ENCODE data around the gene RIMBP2.

Gene RIMBP2

GRCh38 chr12:130421896-130422295 lies 294.2 kb downstream of the RIMBP2 start:
- no peak for DNase-seq (ENCODE audit: low read depth in 2 of 2)

DNA sequence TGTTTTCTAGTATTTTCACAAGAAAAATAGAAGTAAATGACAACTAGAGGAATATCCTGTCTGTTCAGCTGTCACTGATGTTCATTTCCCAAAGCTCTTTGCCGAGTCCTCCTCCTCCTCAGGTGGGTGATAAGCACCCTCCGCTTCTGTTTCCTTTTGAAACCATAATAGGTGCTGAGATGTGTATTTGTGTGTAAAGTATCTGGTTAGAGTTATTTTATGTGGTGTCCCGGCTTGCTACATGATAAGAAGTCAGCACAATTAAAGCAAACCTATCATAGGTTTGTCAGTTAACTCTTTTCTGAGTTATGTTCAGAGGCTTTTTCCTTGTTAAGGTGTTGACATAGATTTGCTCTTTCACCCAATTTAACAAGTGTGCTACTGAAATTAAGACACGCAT lies 296.0 kb downstream of the RIMBP2 start:
- DNase-seq (ENCODE audit: low read depth in 2 of 2) = no peak

DNA sequence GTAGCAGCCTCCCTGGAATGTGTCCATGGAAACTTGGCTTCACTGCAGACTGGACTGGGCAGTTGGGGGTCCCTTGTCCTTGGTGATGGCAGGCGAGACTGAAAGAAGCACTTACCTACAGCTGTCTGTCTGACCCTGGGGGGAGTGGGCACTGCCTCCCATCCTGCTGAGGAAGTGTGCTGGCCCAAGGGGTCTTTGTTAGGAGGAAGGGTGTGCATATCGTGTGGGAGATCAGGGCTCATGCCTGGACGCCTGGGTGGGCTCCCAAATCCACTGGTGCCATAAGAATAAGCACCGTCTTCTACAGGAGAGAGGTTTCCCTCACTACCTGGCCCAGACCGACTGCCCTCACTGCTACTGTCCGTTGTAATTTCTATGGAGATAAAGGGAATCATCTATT lies 297.0 kb downstream of the RIMBP2 start:
- no peak for DNase-seq (ENCODE audit: low read depth in 2 of 2)

GRCh38 chr12:130418251-130418650 lies 297.8 kb downstream of the RIMBP2 start:
- DNase-seq (ENCODE audit: low read depth in 2 of 2) = no peak

- DNase-seq (ENCODE audit: low read depth in 2 of 2) = no peak
These were observed 301.7 kb downstream of the RIMBP2 start for GRCh38 chr12:130414381-130414780.

DNA sequence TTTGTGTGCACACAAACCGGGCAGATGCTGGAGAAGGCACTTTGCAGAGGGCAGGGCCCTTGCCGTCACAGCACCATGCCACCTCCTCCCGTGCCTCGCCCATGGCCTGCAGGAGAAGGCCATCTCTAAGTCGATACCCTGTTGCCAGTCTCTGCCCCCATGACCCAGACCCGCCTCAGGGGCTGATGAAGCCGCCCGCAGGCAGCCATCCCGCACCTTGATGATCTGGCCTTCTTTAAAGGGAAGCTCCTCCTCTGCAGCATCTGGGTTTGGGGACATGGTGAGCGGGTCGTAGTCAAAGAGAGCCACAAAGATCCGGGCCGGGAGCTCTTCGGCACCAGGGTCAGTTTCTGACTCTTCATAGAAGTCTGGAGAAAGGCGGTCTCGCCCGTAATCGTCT lies 302.2 kb downstream of the RIMBP2 start:
- no peak for DNase-seq (ENCODE audit: low read depth in 2 of 2)

GRCh38 chr12:130412384-130412783 lies 303.7 kb downstream of the RIMBP2 start:
- DNase-seq (ENCODE audit: low read depth in 2 of 2) = no peak

DNA sequence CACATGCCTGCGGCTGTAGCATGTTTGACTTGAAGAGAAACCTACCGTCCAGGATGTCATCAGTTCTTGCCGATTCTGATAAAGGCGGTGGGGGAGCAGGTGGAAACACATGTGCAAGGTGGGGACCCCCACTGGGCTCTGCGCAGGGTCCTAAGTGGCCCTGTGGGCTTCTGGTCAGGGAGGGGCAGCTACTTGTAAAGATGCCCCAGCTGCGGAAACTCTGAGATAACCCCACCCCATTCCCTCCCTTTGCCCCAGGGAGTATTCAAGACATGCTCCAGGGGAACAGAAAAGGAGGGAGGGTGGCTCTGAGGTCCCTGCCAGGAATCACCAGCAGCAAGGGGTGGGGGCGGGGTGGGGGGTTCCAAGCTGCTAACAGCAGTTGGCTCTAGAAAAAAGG lies 310.8 kb downstream of the RIMBP2 start:
- DNase-seq (ENCODE audit: low read depth in 2 of 2) = no peak

- no peak for DNase-seq (ENCODE audit: low read depth in 2 of 2)
These were observed 314.4 kb downstream of the RIMBP2 start for GRCh38 chr12:130401703-130402102.

DNA sequence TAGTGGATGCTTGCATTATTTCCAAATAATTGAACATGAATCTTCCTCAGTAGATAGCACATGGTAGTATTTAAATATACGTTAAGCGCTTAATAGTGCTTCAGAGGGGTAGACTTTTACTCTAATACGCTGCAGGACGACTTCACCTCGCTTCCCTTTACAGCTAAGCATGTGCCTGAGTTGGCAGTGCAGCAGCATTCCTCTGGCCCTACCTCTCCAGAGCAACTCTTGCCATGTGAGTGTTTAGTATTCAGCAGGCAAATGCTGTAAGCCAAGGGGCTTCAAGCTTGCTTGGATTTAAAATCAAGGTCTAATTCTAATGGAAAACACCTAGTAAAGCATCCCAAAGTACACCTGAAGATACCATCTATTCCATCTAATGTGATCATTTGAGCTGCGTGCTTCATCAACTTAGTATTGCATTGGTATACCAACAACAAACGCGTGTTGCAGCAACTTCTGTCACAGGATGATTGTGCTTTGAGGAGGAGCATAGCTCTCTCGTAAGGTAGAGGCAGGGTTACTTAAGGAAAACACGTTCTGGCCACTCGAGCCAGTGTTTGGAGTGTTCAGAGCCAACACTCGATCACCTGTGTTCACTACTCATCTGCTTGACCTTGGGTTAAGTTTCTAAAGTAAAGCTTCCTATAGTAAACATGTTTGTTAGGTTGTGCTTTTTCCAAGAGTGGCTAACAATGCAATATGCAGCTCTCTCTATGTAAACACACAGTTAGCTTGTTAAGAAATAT lies 317.8 kb downstream of the RIMBP2 start:
- DNase-seq (ENCODE audit: low read depth in 2 of 2) = no peak

GRCh38 chr12:130396667-130397066 lies 319.4 kb downstream of the RIMBP2 start:
- no peak for DNase-seq (ENCODE audit: low read depth in 2 of 2)

GRCh38 chr12:130394906-130395305 lies 321.2 kb downstream of the RIMBP2 start:
- DNase-seq (ENCODE audit: low read depth in 2 of 2) = no peak

DNA sequence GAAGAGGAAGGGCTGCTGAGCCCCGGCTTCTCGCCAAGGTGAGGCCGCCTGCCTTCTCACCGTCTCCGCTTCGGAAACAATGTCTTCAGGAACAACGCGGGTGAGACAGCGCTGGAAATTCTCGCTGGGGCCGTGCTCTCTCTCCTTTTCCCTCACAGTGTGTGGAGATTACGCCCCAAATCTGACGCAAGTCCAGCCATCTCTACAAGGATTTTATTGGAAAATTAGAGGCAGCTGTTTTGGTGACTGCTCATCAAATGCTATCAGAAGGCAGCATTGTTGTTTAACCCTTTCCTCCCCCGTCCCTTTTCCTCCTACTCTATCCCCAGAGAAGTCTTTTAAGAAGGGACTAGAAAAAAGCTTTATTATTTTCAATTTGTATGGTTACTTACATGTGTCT lies 324.9 kb downstream of the RIMBP2 start:
- DNase-seq (ENCODE audit: low read depth in 2 of 2) = no peak

DNA sequence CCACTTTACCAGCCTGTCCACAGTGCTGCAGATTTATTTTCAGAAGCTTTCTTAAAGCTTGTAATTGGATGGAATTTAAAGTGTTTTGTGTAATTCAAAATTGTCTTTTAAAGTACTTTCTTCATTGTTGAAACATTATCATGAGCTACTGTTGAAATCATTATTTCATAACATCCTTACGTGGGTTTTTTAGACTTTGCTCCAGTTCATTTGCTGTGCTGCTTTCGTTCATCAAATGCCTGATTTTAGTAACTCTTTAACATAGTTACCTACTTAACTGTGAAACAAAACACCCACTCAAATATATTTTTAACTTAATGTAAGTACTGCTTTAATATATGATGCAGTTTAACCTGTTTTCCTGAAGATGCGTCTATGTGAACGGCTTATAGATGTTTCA lies 330.9 kb downstream of the RIMBP2 start:
- DNase-seq (ENCODE audit: low read depth in 2 of 2) = no peak

- no peak for DNase-seq (ENCODE audit: low read depth in 2 of 2)
These were observed 331.9 kb downstream of the RIMBP2 start for GRCh38 chr12:130384234-130384633.

- DNase-seq (ENCODE audit: low read depth in 2 of 2) = no peak
These were observed 333.3 kb downstream of the RIMBP2 start for GRCh38 chr12:130382818-130383217.

GRCh38 chr12:130375296-130376287 lies 340.5 kb downstream of the RIMBP2 start:
- no peak for DNase-seq (ENCODE audit: low read depth in 2 of 2)

DNA sequence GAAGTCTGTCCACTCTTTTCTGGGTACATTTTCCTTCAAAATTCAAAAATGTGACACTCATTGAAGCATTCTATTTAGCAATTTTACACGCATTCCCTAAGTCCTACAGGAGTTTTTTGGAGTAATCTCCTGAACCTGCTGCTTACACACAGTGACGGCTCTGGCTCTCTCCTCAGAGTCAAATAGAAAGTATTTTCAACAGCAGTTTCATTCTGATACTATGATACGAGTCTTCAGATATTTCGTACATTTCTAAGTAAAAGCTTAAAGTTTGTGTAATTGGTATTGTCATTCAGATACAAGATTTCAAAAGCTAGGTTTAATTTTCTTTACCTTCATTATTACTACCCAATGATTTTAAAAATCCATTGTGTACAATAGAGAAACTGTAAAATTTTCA lies 342.0 kb downstream of the RIMBP2 start:
- DNase-seq (ENCODE audit: low read depth in 2 of 2) = no peak

- no peak for DNase-seq (ENCODE audit: low read depth in 2 of 2)
These were observed 343.2 kb downstream of the RIMBP2 start for GRCh38 chr12:130372936-130373335.

DNA sequence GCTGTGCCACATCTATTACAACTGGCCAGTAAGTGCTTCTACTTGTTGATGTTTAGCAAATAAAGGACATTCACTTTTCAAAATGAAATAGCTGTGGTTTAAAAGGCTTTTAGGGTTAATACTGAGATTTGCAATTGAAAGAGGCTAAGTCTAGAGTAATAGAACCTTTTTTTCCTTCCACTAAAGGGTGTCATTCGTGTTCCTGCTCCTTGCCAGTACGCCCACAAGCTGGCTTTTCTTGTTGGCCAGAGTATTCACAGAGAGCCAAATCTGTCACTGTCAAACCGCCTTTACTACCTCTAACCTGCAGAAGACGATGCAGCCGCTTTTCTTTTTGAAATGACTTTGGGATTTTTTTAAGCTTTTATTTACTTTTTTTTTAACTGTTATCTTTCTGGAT lies 344.8 kb downstream of the RIMBP2 start:
- no peak for DNase-seq (ENCODE audit: low read depth in 2 of 2)

GRCh38 chr12:130369816-130370215 lies 346.3 kb downstream of the RIMBP2 start:
- DNase-seq (ENCODE audit: low read depth in 2 of 2) = no peak

DNA sequence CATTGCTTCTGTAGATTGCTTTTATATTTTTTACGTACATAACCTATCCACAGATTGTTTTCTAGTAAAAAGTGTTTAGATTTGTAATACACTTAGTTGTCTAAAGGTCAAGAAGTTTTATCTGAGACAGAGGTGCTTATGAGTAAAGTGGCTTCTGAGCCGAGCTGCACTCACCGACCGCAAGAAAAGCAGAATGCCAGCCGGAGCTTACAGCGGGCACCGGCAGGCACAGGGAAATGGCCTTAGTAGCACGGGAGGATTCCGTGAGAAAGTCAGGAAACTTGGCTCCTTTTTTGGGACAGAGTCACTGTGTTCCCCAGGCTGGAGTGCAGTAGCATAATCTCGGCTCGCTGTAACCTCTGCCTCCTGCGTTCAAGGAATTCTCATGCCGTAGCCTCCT lies 348.6 kb downstream of the RIMBP2 start:
- DNase-seq (ENCODE audit: low read depth in 2 of 2) = no peak

DNA sequence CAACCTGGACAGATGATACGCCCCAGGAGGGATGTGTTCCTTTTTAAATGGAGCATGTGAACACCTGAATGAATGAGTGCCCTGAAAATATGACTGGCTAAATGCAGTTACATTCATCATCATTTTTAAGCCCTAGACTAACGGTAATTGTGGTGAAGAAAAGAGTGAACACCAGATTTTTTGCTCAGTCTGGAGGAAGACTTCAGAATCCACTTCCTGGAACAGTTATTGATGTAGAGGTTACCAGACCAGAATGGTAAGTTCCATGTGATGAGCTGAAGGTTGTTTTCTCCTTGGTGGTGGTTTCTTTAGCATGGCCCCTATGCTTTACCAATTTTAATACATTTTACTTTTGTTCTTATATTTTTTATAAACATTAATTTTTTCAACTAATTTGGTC lies 349.1 kb downstream of the RIMBP2 start:
- no peak for DNase-seq (ENCODE audit: low read depth in 2 of 2)
